Mammary epithelial cell (primary cell): Measurements from ENCODE around the gene EME1.

ENCODE experiments used
- EZH2 ChIP-seq: IDR thresholded peaks from 2 replicates; pipeline ENCODE4 v1.6.1; 2012; ENCODE audit warnings: low read length, inconsistent platforms, borderline replicate concordance
- TF ChIP-seq, protein P1 (sequence below), 2 donors: IDR thresholded peaks in 1 of 2; conservative IDR thresholded peaks in 1 of 2; 2 replicates each; pipeline ENCODE4 v1.5.1; 2011 to 2012; ENCODE audit warnings: inconsistent platforms in 2 of 2, low read length in 2 of 2, mild to moderate bottlenecking in 2 of 2, control low read depth in 1 of 2, low read depth in 1 of 2; ENCODE audit not compliant: insufficient read depth in 1 of 2; ENCODE audit errors: extremely low read depth in 1 of 2

- TF ChIP-seq, protein P1, sequence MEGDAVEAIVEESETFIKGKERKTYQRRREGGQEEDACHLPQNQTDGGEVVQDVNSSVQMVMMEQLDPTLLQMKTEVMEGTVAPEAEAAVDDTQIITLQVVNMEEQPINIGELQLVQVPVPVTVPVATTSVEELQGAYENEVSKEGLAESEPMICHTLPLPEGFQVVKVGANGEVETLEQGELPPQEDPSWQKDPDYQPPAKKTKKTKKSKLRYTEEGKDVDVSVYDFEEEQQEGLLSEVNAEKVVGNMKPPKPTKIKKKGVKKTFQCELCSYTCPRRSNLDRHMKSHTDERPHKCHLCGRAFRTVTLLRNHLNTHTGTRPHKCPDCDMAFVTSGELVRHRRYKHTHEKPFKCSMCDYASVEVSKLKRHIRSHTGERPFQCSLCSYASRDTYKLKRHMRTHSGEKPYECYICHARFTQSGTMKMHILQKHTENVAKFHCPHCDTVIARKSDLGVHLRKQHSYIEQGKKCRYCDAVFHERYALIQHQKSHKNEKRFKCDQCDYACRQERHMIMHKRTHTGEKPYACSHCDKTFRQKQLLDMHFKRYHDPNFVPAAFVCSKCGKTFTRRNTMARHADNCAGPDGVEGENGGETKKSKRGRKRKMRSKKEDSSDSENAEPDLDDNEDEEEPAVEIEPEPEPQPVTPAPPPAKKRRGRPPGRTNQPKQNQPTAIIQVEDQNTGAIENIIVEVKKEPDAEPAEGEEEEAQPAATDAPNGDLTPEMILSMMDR (conservative IDR thresholded peaks at IDR 0.05 in 1 of 2, IDR thresholded peaks at IDR 0.05 in 1 of 2; ENCODE audit: extremely low read depth in 1 of 2, insufficient read depth in 1 of 2, low read depth in 1 of 2, low read length in 2 of 2), result no peak
- no peak for TF ChIP-seq EZH2
Measured at GRCh38 chr17:50365165-50365564, 7.9 kb upstream of the EME1 start.
